GM12891 (cell line): ENCODE results near the gene RNF20.

Source experiments
- POLR2A ChIP-seq: IDR thresholded peaks from 2 replicates; pipeline ENCODE4 v1.6.1; 2011; ENCODE audit warnings: low read depth, low read length, control low read depth
- POLR2AphosphoS5 ChIP-seq: IDR thresholded peaks from 2 replicates; pipeline ENCODE4 v1.6.1; 2011; ENCODE audit warnings: low read depth, low read length, control low read depth
- POU2F2 ChIP-seq: IDR thresholded peaks from 2 replicates; pipeline ENCODE4 v1.6.1; 2011; ENCODE audit warnings: low read depth, mild to moderate bottlenecking, control low read depth, low read length, moderate library complexity
- TAF1 ChIP-seq: IDR thresholded peaks from 2 replicates; pipeline ENCODE4 v1.6.1; 2011; ENCODE audit warnings: low read depth, low read length, control low read depth

- TF ChIP-seq POLR2AphosphoS5, result no peak
- TF ChIP-seq POLR2A, result no peak
- TF ChIP-seq TAF1, result no peak
- TF ChIP-seq POU2F2, result no peak
These were observed 53.0 kb downstream of the RNF20 start for GRCh38 chr9:101586651-101587050.
